Measurements from ENCODE around the gene ATP2C2.

DNA sequence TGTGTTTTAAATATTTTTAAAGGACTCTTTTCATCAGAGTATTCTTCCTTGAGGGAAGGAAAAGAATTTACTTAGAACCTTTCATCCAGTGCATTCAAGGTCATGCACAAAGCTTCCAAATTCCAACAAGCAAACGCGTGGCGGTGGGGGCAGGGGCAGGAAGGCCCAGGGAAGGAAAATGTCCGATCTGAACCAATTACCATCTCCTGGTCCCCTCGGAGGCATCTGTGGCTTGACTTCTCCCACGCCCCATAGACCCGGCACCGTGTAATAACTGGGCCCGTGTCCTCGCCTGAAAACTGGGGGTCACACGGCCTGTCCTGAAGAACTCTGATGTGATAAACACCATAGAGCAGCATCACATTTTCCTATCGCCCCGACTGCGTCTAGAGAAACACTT, 117.8 kb downstream of the ATP2C2 start:
- TF ChIP-seq BHLHE40 (IDR thresholded peaks at IDR 0.05; ENCODE audit: borderline replicate concordance) = no peak
- no peak for TF ChIP-seq FOXK2 (IDR thresholded peaks at IDR 0.05)
- TF ChIP-seq TARDBP (IDR thresholded peaks at IDR 0.05) = no peak
- no peak for TF ChIP-seq LEF1 (IDR thresholded peaks at IDR 0.05; ENCODE audit: borderline replicate concordance)
- TF ChIP-seq FOXA1 (IDR thresholded peaks at IDR 0.05) = no peak
- TF ChIP-seq FOXM1 (IDR thresholded peaks at IDR 0.05; ENCODE audit: borderline replicate concordance) = no peak
- no peak for TF ChIP-seq SP1 (IDR thresholded peaks at IDR 0.05)
- TF ChIP-seq SUZ12 (IDR thresholded peaks at IDR 0.05) = no peak
- TF ChIP-seq HDGF (IDR thresholded peaks at IDR 0.05; ENCODE audit: borderline replicate concordance) = no peak
- no peak for TF ChIP-seq ELF4 (IDR thresholded peaks at IDR 0.05)
- no peak for TF ChIP-seq L3MBTL2 (conservative IDR thresholded peaks at IDR 0.05)
